ENCODE measurements around the gene C11orf21. TPM values are rescaled to one million over a fixed set of nuclear protein-coding genes. Genes with fewer than 3 reads are reported as not detected.

C11orf21 gene
- total RNA-seq, 1 donor = 17.3 TPM

- Histone ChIP-seq H3K4me3 (ENCODE audit: low read length) (no peak overlapping the region), H3K4me1 (ENCODE audit: insufficient read depth, low read length) (no peaks in the 10 kb centered on the region)
Observed at GRCh38 chr11:2329551-2329950, 27.8 kb upstream of the C11orf21 start.

GRCh38 chr11:2328656-2329354, 27.1 kb upstream of the C11orf21 start:
- no peaks in the 10 kb centered on the region for H3K27me3 ChIP-seq (ENCODE audit: insufficient read depth, low read length)
- H3K4me3 ChIP-seq (ENCODE audit: low read length) = no peak overlapping the region
- no peaks in the 10 kb centered on the region for H3K4me1 ChIP-seq (ENCODE audit: insufficient read depth, low read length)

More at GRCh38 chr11:2329551-2329950, 27.8 kb upstream of the C11orf21 start:
- H3K27me3 ChIP-seq (ENCODE audit: insufficient read depth, low read length) = no peaks in the 10 kb centered on the region
- H3K9me3 ChIP-seq (ENCODE audit: low read depth, low read length) = no peaks in the 10 kb centered on the region

GRCh38 chr11:2328021-2328420, 26.3 kb upstream of the C11orf21 start:
- H3K27me3 ChIP-seq (ENCODE audit: insufficient read depth, low read length) = no peaks in the 10 kb centered on the region
- H3K4me3 ChIP-seq (ENCODE audit: low read length) = no peak overlapping the region

More at GRCh38 chr11:2328656-2329354, 27.1 kb upstream of the C11orf21 start:
- H3K9me3 ChIP-seq (ENCODE audit: low read depth, low read length) = no peaks in the 10 kb centered on the region

GRCh38 chr11:2327032-2327431, 25.3 kb upstream of the C11orf21 start:
- no peaks in the 10 kb centered on the region for H3K27me3 ChIP-seq (ENCODE audit: insufficient read depth, low read length)
- H3K4me3 ChIP-seq (ENCODE audit: low read length) = no peak overlapping the region
- H3K4me1 ChIP-seq (ENCODE audit: insufficient read depth, low read length) = no peaks in the 10 kb centered on the region
- H3K9me3 ChIP-seq (ENCODE audit: low read depth, low read length) = no peaks in the 10 kb centered on the region

More at GRCh38 chr11:2328021-2328420, 26.3 kb upstream of the C11orf21 start:
- H3K9me3 ChIP-seq (ENCODE audit: low read depth, low read length) = no peaks in the 10 kb centered on the region
- no peaks in the 10 kb centered on the region for H3K4me1 ChIP-seq (ENCODE audit: insufficient read depth, low read length)

GRCh38 chr11:2325719-2326118, 24.0 kb upstream of the C11orf21 start:
- Histone ChIP-seq H3K4me1 (ENCODE audit: insufficient read depth, low read length) (no peaks in the 10 kb centered on the region), H3K4me3 (ENCODE audit: low read length) (no peak overlapping the region), H3K9me3 (ENCODE audit: low read depth, low read length) (no peaks in the 10 kb centered on the region), H3K27me3 (ENCODE audit: insufficient read depth, low read length) (no peaks in the 10 kb centered on the region)

GRCh38 chr11:2325123-2325522, 23.4 kb upstream of the C11orf21 start:
- Histone ChIP-seq H3K27me3 (ENCODE audit: insufficient read depth, low read length) (no peaks in the 10 kb centered on the region), H3K9me3 (ENCODE audit: low read depth, low read length) (no peaks in the 10 kb centered on the region), H3K4me3 (ENCODE audit: low read length) (no peak overlapping the region), H3K4me1 (ENCODE audit: insufficient read depth, low read length) (no peaks in the 10 kb centered on the region)

GRCh38 chr11:2321311-2321683, 19.6 kb upstream of the C11orf21 start:
- Histone ChIP-seq H3K4me3 (ENCODE audit: low read length) (no peak overlapping the region), H3K27me3 (ENCODE audit: insufficient read depth, low read length) (no peaks in the 10 kb centered on the region), H3K9me3 (ENCODE audit: low read depth, low read length) (no peaks in the 10 kb centered on the region), H3K4me1 (ENCODE audit: insufficient read depth, low read length) (no peaks in the 10 kb centered on the region)

GRCh38 chr11:2320568-2321310, 19.0 kb upstream of the C11orf21 start:
- no peaks in the 10 kb centered on the region for H3K27me3 ChIP-seq (ENCODE audit: insufficient read depth, low read length)
- no peaks in the 10 kb centered on the region for H3K9me3 ChIP-seq (ENCODE audit: low read depth, low read length)
- no peaks in the 10 kb centered on the region for H3K4me1 ChIP-seq (ENCODE audit: insufficient read depth, low read length)
- H3K4me3 ChIP-seq (ENCODE audit: low read length) = no peak overlapping the region

- Histone ChIP-seq H3K27me3 (ENCODE audit: insufficient read depth, low read length) (no peaks in the 10 kb centered on the region), H3K4me3 (ENCODE audit: low read length) (no peak overlapping the region), H3K9me3 (ENCODE audit: low read depth, low read length) (no peaks in the 10 kb centered on the region), H3K4me1 (ENCODE audit: insufficient read depth, low read length) (no peaks in the 10 kb centered on the region)
Observed at GRCh38 chr11:2319791-2320472, 18.2 kb upstream of the C11orf21 start.

GRCh38 chr11:2318707-2319106, 17.0 kb upstream of the C11orf21 start:
- Histone ChIP-seq H3K4me1 (ENCODE audit: insufficient read depth, low read length) (no peaks in the 10 kb centered on the region), H3K27me3 (ENCODE audit: insufficient read depth, low read length) (no peaks in the 10 kb centered on the region), H3K9me3 (ENCODE audit: low read depth, low read length) (no peaks in the 10 kb centered on the region)

GRCh38 chr11:2318123-2318522, 16.4 kb upstream of the C11orf21 start:
- Histone ChIP-seq H3K27me3 (ENCODE audit: insufficient read depth, low read length) (no peaks in the 10 kb centered on the region), H3K9me3 (ENCODE audit: low read depth, low read length) (no peaks in the 10 kb centered on the region), H3K4me1 (ENCODE audit: insufficient read depth, low read length) (no peaks in the 10 kb centered on the region), H3K4me3 (ENCODE audit: low read length) (no peak overlapping the region)

More at GRCh38 chr11:2318707-2319106, 17.0 kb upstream of the C11orf21 start:
- H3K4me3 ChIP-seq (ENCODE audit: low read length) = no peak overlapping the region

- Histone ChIP-seq H3K27me3 (ENCODE audit: insufficient read depth, low read length) (no peaks in the 10 kb centered on the region), H3K9me3 (ENCODE audit: low read depth, low read length) (no peaks in the 10 kb centered on the region), H3K4me3 (ENCODE audit: low read length) (no peak overlapping the region), H3K4me1 (ENCODE audit: insufficient read depth, low read length) (no peaks in the 10 kb centered on the region)
Observed at GRCh38 chr11:2317354-2318050, 15.8 kb upstream of the C11orf21 start.

- no peaks in the 10 kb centered on the region for H3K4me1 ChIP-seq (ENCODE audit: insufficient read depth, low read length)
- no peaks in the 10 kb centered on the region for H3K27me3 ChIP-seq (ENCODE audit: insufficient read depth, low read length)
- H3K4me3 ChIP-seq (ENCODE audit: low read length) = no peak overlapping the region
- H3K9me3 ChIP-seq (ENCODE audit: low read depth, low read length) = no peaks in the 10 kb centered on the region
Observed at GRCh38 chr11:2316963-2317244, 15.2 kb upstream of the C11orf21 start.

GRCh38 chr11:2316169-2316962, 14.6 kb upstream of the C11orf21 start:
- H3K4me3 ChIP-seq (ENCODE audit: low read length) = no peak overlapping the region
- H3K4me1 ChIP-seq (ENCODE audit: insufficient read depth, low read length) = no peaks in the 10 kb centered on the region
- no peaks in the 10 kb centered on the region for H3K9me3 ChIP-seq (ENCODE audit: low read depth, low read length)
- no peaks in the 10 kb centered on the region for H3K27me3 ChIP-seq (ENCODE audit: insufficient read depth, low read length)
